K562 (cell line): ENCODE data around the gene MFAP2. TPM values are rescaled to one million over a fixed set of nuclear protein-coding genes. Genes with fewer than 3 reads are reported as not detected.

Experiments
- ATAC-seq: fragments of 200-7000 bp; cut with Tn5 transposase; 3 replicates; pipeline ENCODE4 v1.9.1; 2020; ENCODE audit warnings: moderate library complexity
- BruUV-seq: library from RNA; stranded (reverse); fragments of 400-500 nt; replicated peaks from 2 replicates; lab custom pipeline; 2021; lab: Mats Ljungman, UMichigan
- CTCF ChIA-PET: fragments of 300-600 bp; formaldehyde crosslinking; extraction: SDS; loops from one replicate; lab custom pipeline; 2021; ENCODE audit warnings: low intra/inter-chr PET ratio; lab: Yijun Ruan, JAX
- POLR2A ChIA-PET: fragments of 300-600, 350-650 bp; sonication (Branson Sonifier 250); formaldehyde crosslinking; extraction: SDS; loops from one replicate; lab custom pipeline; 2021; ENCODE audit warnings: antibody characterized with exemption, inconsistent platforms; lab: Yijun Ruan, JAX
- DNase-seq, 4 experiments: peaks; one replicate each; pipeline versions ENCODE4 v3.0.0 to v3.0.0-alpha.2; 2011 to 2018; ENCODE audit warnings: low spot score in 3 of 4, mixed read lengths in 3 of 4; ENCODE audit errors: extremely low read depth in 1 of 4
- FAIRE-seq: peaks from 2 replicates; lab custom pipeline; 2011; peaks lifted over from hg19 to GRCh38; lab: Jason Lieb, UNC
- H2AFZ ChIP-seq: 2 replicates; pipeline ENCODE4 v1.6.0; 2011; ENCODE audit warnings: low read depth, low read length, control low read depth, inconsistent platforms
- H3K27ac ChIP-seq: fragments of 200-600 bp; 3 replicates; pipeline ENCODE4 v1.8.0; 2011; ENCODE audit warnings: low read depth, mild to moderate bottlenecking, control low read depth, inconsistent platforms, low read length, moderate library complexity, mixed read lengths; ENCODE audit errors: extremely low read depth
- H3K27me3 ChIP-seq, 2 experiments: fragments of 300-600 bp in 1 of 2; 2 replicates in 1 of 2; 3 replicates in 1 of 2; pipeline versions ENCODE4 v1.6.0 to v1.8.0; 2011; ENCODE audit warnings: inconsistent platforms in 2 of 2, low read length in 2 of 2, mild to moderate bottlenecking in 1 of 2, mixed read lengths in 1 of 2, moderate library complexity in 1 of 2; ENCODE audit not compliant: control insufficient read depth in 2 of 2, insufficient read depth in 2 of 2
- H3K36me3 ChIP-seq: fragments of 300-600 bp; 3 replicates; pipeline ENCODE4 v1.8.0; 2011; ENCODE audit warnings: mild to moderate bottlenecking, low read length, inconsistent platforms; ENCODE audit not compliant: control insufficient read depth, insufficient read depth
- H3K4me1 ChIP-seq, 2 experiments: fragments of 200-600 bp in 1 of 2; replicated peaks in 1 of 2; 2 replicates in 1 of 2; 3 replicates in 1 of 2; pipeline versions ENCODE4 v1.5.1 to v1.8.0; 2011; ENCODE audit warnings: inconsistent platforms in 2 of 2, low read length in 2 of 2, mild to moderate bottlenecking in 1 of 2, mixed read lengths in 1 of 2, moderate library complexity in 1 of 2; ENCODE audit not compliant: control insufficient read depth in 2 of 2, insufficient read depth in 2 of 2
- H3K4me2 ChIP-seq: 2 replicates; pipeline ENCODE4 v1.6.1; 2011; ENCODE audit warnings: low read length, control low read depth, inconsistent platforms, mixed read lengths; ENCODE audit not compliant: insufficient read depth
- H3K4me3 ChIP-seq: fragments of 200-600 bp; sonication (generic), shearing (Covaris generic); 2 replicates; pipeline ENCODE4 v1.5.1; 2016; ENCODE audit warnings: control low read depth, inconsistent platforms
- H3K79me2 ChIP-seq: fragments of 200-600 bp; 3 replicates; pipeline ENCODE4 v1.8.0; 2011; ENCODE audit warnings: low read length, inconsistent platforms; ENCODE audit not compliant: control insufficient read depth, insufficient read depth
- H3K9ac ChIP-seq, 2 experiments: 2 replicates each; pipeline versions ENCODE4 v1.6.0 to v1.6.1; 2011; ENCODE audit warnings: low read depth in 2 of 2, low read length in 2 of 2, control low read depth in 1 of 2, inconsistent platforms in 1 of 2, mild to moderate bottlenecking in 1 of 2, mixed read lengths in 1 of 2; ENCODE audit not compliant: insufficient read depth in 1 of 2
- H3K9me1 ChIP-seq: one replicate; pipeline ENCODE4 v1.6.0; 2011; ENCODE audit warnings: inconsistent platforms, mild to moderate bottlenecking, low read length, moderate library complexity; ENCODE audit not compliant: control insufficient read depth, insufficient read depth
- H3K9me3 ChIP-seq: replicated peaks from 2 replicates; pipeline ENCODE4 v1.5.1; 2011; ENCODE audit warnings: low read depth, low read length, inconsistent platforms; ENCODE audit not compliant: control insufficient read depth, insufficient read depth
- H4K20me1 ChIP-seq: replicated peaks from 2 replicates; pipeline ENCODE4 v1.6.1; 2011; ENCODE audit warnings: low read length, inconsistent platforms, mixed read lengths; ENCODE audit not compliant: control insufficient read depth, insufficient read depth
- ELF2 ChIP-seq: fragments of 250-450 bp; sonication (Bioruptor Pico); IDR thresholded peaks from 2 replicates; pipeline ENCODE4 v1.5.0; 2021; ENCODE audit warnings: mild to moderate bottlenecking
- HCFC1 ChIP-seq: IDR thresholded peaks from 2 replicates; pipeline ENCODE4 v1.6.1; 2012; ENCODE audit warnings: low read depth, low read length, improper control_type of control experiment
- MYNN ChIP-seq, 2 experiments: sonication (generic); formaldehyde crosslinking in 1 of 2; IDR thresholded peaks; 2 replicates each; pipeline versions ENCODE4 v1.5.0 to v1.6.1; 2016 to 2020; ENCODE audit warnings: antibody characterized with exemption in 1 of 2, missing genetic modification reagents in 1 of 2
- SIN3B ChIP-seq: fragments of 450-650 bp; IDR thresholded peaks from 2 replicates; pipeline ENCODE4 v1.6.1; 2017; ENCODE audit warnings: low read depth, mild to moderate bottlenecking, moderate library complexity
- SOX6 ChIP-seq: fragments of 450-650 bp; IDR thresholded peaks from 2 replicates; pipeline ENCODE4 v1.6.1; 2014; ENCODE audit warnings: mild to moderate bottlenecking
- STAT5B ChIP-seq: fragments of 250-450 bp; sonication (Bioruptor Pico); IDR thresholded peaks from 2 replicates; pipeline ENCODE4 v1.8.0; 2021; ENCODE audit warnings: mild to moderate bottlenecking, inconsistent platforms
- whole genome bisulfite sequencing: fragments of 100-300 bp; shearing (Covaris generic); methylation state at CpG from one replicate; pipeline ENCODE4 v1.1.6; 2016; ENCODE audit warnings: low coverage, mixed read lengths; ENCODE audit not compliant: insufficient coverage; ENCODE audit errors: missing lambda C conversion rate; 5-methylcytosine and 5-hydroxymethylcytosine counted together
- in situ Hi-C: fragments of 300-500 bp; cut with MboI; formaldehyde crosslinking; loops from 4 replicates; pipeline ENCODE4 v1.15.0; 2018; ENCODE audit warnings: inconsistent platforms, mixed read lengths
- intact Hi-C: fragments of 100-400 bp; cut with micrococcal nuclease; formaldehyde crosslinking; loops from 2 replicates; pipeline ENCODE4 v1.14.2; 2022
- polyA plus RNA-seq, 8 experiments: library from polyadenylated mRNA; depleted of rRNA in 4 of 8; stranded (reverse) in 5 of 8; unstranded in 3 of 8; fragments of >200 nt; fragmentation: Nextera tagmentation in 2 of 8; fragmentation: Illumina TruSeq in 1 of 8; extraction: Ambion mirVana in 2 of 8; extraction: Trizol in 1 of 8; gene quantifications; 2 replicates each; pipeline versions ENCODE4 v1.2.1 to v1.2.3, GENCODE V29; 2011 to 2014; ENCODE audit warnings: inconsistent platforms in 1 of 8, missing spikeins in 1 of 8
- total RNA-seq, 7 experiments: library from RNA; depleted of rRNA in 6 of 7; stranded (reverse); fragments of >200 nt in 6 of 7; fragmentation: Illumina TruSeq in 2 of 7; extraction: Trizol in 2 of 7; gene quantifications; 2 replicates each; pipeline versions ENCODE4 v1.2.1 to v1.2.3, GENCODE V29; 2011 to 2021; ENCODE audit warnings: low replicate concordance in 1 of 7
- TF ChIP-seq, protein P1 (sequence below): sonication (generic); formaldehyde crosslinking; IDR thresholded peaks from 2 replicates; pipeline ENCODE4 v1.8.0; 2022; ENCODE audit warnings: mild to moderate bottlenecking, missing genetic modification reagents
- TF ChIP-seq, protein P2 (sequence below): sonication (generic); formaldehyde crosslinking; IDR thresholded peaks from 2 replicates; pipeline ENCODE4 v1.9.0; 2022; ENCODE audit warnings: mild to moderate bottlenecking, missing genetic modification reagents
- TF ChIP-seq, protein P3 (sequence below): fragments of 250-450 bp; sonication (Bioruptor Pico); IDR thresholded peaks from 2 replicates; pipeline ENCODE4 v1.9.0; 2021; ENCODE audit warnings: mild to moderate bottlenecking
- TF ChIP-seq, protein P4 (sequence below), 2 experiments: fragments of 450-650 bp; formaldehyde crosslinking in 1 of 2; IDR thresholded peaks; 2 replicates each; pipeline versions ENCODE4 v1.4.0 to v1.6.1; 2014 to 2020; ENCODE audit warnings: mild to moderate bottlenecking in 2 of 2, borderline replicate concordance in 1 of 2, low read depth in 1 of 2

The MFAP2 gene
- total and polyA plus RNA-seq, 9 of the 15 experiments (the other 6 are each of a cell fraction or from before 2014, with no cell fraction given) = not detected

DNA sequence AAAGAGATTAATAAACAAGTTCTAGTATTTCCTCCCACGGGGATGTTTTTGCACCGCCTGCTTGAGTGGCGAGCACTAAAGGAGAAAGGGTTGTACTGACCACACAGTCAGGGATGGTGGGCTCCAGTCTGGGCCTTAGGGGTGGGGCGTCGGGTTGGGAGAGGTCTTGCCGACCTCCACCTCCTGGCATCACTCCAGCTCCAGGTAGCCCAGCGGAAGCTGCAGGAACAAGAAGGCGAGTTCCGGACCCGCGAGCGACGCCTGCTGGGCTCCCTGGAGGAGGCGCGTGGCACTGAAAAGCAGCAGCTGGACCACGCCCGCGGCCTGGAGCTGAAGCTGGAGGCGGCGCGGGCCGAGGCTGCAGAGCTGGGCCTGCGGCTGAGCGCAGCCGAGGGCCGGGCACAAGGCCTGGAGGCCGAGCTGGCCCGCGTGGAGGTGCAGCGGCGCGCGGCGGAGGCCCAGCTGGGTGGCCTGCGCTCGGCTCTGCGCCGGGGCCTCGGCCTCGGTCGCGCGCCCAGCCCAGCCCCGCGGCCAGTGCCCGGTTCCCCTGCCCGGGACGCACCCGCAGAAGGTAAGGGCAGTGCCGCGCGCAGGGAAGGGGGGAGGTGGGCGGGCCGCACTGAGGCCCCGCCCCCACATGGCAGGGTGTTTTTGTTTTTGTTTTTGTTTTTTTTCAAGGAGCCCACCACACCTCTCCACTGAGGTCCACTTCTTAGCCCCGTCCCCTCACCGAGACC, 19.7 kb downstream of the MFAP2 start:
- peak; percentile 81 for FAIRE-seq
- ATAC-seq = peak; percentile 94
- 16% methylated on average over 41 of the region's 57 CpGs for WGBS
- in situ Hi-C loops = no loop called here
- POLR2A ChIA-PET = interaction anchor here (0.7 to 1.7 kb wide), 4 partner anchors 10 to 448 kb away, joined by 3 to 7 read pairs (median 3); no protein-coding TSS in a partner anchor
- Histone ChIP-seq H3K9me3 (no peaks in the 10 kb centered on the region), H3K4me3 (peak overlapping the region; percentile 16; the same call in 1 of the 2 replicates), H3K27ac (no peak overlapping the region), H3K4me1 (peaks cover 0 to 24% of the 10 kb centered on the region in 2 experiments; a peak in 2 of 5 replicates), H3K27me3 (peaks cover 3 to 26% of the 10 kb centered on the region in 2 experiments; a peak in 3 of 5 replicates), H3K9ac (peak overlapping the region in 1 of 2 experiments; percentile 81; a peak in 2 of 4 replicates), H3K4me2 (peak overlapping the region; percentile 59), H3K36me3 (no peaks in the 10 kb centered on the region), H3K79me2 (no peaks in the 10 kb centered on the region), H2AFZ (peak overlapping the region; percentile 68), H3K9me1 (no peaks in the 10 kb centered on the region), H4K20me1 (0 out of 2 replicates have a peak, but pooled peaks cover 7% of the 10 kb centered on the region)
- CTCF ChIA-PET = interaction anchor here (1.2 kb wide), 1 partner anchor 340 kb away, joined by 5 read pairs; no protein-coding TSS in a partner anchor
- DNase-seq = peak; percentile 72 to 91 (median 75)
- BruUV-seq = no TSS peak
- intact Hi-C loops = no loop called here
- TF ChIP-seq, protein P1, sequence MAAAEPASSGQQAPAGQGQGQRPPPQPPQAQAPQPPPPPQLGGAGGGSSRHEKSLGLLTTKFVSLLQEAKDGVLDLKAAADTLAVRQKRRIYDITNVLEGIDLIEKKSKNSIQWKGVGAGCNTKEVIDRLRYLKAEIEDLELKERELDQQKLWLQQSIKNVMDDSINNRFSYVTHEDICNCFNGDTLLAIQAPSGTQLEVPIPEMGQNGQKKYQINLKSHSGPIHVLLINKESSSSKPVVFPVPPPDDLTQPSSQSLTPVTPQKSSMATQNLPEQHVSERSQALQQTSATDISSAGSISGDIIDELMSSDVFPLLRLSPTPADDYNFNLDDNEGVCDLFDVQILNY (CRISPR knock-in tag) = no peak
- TF ChIP-seq SIN3B (peak; percentile 67), ELF2 (CRISPR knock-in tag) (no peak), STAT5B (CRISPR knock-in tag) (no peak), HCFC1 (no peak), SOX6 (no peak), MYNN (IDR thresholded peaks at IDR 0.05) (peak; percentile 32; the same call in 1 of the 2 replicates), MYNN (CRISPR knock-in tag; IDR thresholded peaks at IDR 0.05) (no peak)
- TF ChIP-seq, protein P2, sequence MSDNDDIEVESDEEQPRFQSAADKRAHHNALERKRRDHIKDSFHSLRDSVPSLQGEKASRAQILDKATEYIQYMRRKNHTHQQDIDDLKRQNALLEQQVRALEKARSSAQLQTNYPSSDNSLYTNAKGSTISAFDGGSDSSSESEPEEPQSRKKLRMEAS (CRISPR knock-in tag) = peak; percentile 74
- TF ChIP-seq, protein P3, sequence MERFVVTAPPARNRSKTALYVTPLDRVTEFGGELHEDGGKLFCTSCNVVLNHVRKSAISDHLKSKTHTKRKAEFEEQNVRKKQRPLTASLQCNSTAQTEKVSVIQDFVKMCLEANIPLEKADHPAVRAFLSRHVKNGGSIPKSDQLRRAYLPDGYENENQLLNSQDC (CRISPR knock-in tag) = no peak
- TF ChIP-seq, protein P4, sequence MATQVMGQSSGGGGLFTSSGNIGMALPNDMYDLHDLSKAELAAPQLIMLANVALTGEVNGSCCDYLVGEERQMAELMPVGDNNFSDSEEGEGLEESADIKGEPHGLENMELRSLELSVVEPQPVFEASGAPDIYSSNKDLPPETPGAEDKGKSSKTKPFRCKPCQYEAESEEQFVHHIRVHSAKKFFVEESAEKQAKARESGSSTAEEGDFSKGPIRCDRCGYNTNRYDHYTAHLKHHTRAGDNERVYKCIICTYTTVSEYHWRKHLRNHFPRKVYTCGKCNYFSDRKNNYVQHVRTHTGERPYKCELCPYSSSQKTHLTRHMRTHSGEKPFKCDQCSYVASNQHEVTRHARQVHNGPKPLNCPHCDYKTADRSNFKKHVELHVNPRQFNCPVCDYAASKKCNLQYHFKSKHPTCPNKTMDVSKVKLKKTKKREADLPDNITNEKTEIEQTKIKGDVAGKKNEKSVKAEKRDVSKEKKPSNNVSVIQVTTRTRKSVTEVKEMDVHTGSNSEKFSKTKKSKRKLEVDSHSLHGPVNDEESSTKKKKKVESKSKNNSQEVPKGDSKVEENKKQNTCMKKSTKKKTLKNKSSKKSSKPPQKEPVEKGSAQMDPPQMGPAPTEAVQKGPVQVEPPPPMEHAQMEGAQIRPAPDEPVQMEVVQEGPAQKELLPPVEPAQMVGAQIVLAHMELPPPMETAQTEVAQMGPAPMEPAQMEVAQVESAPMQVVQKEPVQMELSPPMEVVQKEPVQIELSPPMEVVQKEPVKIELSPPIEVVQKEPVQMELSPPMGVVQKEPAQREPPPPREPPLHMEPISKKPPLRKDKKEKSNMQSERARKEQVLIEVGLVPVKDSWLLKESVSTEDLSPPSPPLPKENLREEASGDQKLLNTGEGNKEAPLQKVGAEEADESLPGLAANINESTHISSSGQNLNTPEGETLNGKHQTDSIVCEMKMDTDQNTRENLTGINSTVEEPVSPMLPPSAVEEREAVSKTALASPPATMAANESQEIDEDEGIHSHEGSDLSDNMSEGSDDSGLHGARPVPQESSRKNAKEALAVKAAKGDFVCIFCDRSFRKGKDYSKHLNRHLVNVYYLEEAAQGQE (IDR thresholded peaks at IDR 0.05; ENCODE audit: borderline replicate concordance) = peak; percentile 46; the same call in 1 of the 2 replicates
- TF ChIP-seq, protein P4 (CRISPR knock-in tag; IDR thresholded peaks at IDR 0.05; ENCODE audit: low read depth) = no peak
